GM20000 (cell line): ENCODE results near the gene GRIK1.

Experiments used
- DNase-seq: peaks from one replicate; pipeline ENCODE4 v3.0.0; 2012; ENCODE audit warnings: low spot score
- TF ChIP-seq, protein P1 (sequence below): IDR thresholded peaks from 2 replicates; pipeline ENCODE4 v1.5.1; 2012; ENCODE audit warnings: mild to moderate bottlenecking, control low read depth; ENCODE audit errors: extremely low read depth, missing control alignments

GRIK1 gene

DNA sequence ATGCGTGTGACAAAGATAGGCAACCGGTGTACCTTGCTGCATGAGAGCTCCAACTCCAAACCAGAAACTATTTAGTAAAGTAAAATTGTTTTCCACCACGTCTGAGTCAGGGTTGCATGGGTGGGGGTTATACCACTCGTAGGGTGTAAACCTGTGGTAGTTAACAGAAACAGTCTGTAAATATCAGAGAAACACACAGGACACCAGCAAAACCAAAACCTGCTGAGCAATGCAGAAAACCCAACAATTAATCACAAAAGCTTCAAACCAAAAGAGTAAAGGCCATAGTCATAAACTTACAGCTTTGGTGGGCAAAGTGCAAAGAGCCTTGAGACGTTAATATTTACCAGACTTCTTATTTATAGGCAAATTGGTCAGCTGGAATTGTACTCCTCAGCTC, 358.4 kb downstream of the GRIK1 start:
- TF ChIP-seq, protein P1, sequence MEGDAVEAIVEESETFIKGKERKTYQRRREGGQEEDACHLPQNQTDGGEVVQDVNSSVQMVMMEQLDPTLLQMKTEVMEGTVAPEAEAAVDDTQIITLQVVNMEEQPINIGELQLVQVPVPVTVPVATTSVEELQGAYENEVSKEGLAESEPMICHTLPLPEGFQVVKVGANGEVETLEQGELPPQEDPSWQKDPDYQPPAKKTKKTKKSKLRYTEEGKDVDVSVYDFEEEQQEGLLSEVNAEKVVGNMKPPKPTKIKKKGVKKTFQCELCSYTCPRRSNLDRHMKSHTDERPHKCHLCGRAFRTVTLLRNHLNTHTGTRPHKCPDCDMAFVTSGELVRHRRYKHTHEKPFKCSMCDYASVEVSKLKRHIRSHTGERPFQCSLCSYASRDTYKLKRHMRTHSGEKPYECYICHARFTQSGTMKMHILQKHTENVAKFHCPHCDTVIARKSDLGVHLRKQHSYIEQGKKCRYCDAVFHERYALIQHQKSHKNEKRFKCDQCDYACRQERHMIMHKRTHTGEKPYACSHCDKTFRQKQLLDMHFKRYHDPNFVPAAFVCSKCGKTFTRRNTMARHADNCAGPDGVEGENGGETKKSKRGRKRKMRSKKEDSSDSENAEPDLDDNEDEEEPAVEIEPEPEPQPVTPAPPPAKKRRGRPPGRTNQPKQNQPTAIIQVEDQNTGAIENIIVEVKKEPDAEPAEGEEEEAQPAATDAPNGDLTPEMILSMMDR = no peak
- DNase-seq = no peak

DNA sequence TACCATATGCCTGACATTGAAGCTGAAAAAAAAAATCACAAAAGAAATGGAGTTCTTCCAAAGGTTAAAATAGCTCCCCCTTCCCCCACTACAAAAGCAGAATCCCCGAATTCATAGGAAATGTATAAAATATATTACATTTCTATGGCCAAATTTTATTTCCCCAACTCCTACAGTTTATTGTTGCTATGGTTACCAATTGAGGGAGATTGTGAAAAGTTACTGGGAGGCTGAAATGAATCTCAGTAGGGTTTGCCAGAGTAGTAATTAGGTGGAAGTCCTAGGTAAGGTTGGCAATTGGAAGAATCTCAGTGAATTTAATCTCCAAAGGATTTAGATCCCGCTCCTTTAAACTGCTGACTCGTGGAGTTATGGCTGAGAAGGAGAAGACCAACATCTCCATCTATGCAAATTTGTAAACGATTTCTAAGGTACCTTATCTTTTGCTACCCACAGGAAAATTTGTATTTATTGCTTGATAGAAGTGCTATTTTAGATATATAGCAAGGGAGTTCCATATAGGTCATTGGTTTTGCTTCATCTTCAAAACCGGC, 359.0 kb downstream of the GRIK1 start:
- no peak for DNase-seq
- TF ChIP-seq, protein P1 = no peak

DNA sequence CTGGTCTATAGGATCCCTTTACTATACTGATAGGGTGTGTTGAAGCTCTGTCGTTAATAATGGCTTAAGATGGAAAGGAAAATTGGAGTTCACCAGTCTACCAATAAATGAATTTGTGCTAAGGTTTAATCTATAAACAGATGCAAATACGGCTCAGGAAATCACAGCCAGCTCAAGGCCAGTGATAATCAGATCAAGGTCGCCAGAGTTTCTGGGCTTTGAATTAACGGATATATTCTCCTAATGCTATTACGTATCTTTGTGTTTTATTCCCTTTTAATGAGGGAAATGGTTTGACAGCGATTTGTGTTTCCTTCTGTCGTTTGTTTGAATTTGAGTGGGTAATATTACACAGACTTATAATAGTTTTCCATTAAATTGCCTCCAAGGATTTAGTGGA, 361.5 kb downstream of the GRIK1 start:
- DNase-seq = no peak
- TF ChIP-seq, protein P1 = no peak

DNA sequence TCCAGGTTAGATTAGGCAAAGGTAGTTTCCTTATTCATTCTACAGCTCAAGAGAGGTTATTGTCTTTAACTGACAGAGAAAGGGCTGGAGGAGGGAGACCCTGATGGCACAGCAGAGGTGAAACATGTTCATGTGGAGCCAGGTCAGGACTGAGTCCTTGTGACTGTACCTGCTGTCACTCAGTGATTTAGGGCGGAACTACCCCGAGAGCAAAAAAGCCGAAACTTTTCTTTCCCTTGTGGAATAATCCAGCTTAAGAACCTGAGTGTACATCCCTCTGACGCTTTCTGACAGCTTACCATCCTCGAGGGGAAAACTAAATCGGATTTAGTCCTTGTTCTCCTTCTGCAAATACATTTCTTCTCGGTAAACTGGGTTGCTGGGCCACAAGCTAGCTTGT, 367.8 kb downstream of the GRIK1 start:
- no peak for DNase-seq
- TF ChIP-seq, protein P1 = no peak

DNA sequence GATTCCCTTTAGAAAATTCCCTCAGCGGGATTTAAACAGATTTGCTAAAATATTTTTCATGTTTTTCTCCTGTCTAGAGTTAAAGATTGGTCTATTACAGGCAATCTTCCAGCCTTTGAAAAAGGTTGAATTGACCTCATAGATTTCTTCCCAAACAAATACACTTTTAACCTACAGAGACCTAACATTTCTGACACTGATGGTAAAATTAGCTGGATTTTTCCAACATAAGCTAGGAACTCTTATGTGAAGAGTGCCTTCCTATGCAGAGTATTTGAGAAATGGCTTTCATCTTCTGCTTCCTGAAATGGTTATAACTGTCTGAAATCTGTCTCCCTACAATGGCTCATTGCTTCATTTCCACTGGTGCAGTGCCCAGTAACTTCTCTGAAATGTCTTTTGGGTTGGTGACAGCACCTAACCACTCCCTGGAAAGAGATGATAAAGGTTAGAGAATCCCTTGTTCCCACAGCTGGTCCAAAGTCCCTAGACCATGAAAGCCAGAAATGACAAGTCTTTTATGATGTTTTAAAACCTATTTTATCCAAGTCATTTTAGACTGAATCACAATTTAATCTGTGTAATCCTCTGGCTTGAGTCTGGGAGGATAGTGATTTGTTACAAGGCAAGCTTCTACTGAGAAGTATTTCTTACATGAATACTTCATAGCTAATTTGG, 371.6 kb downstream of the GRIK1 start:
- no peak for DNase-seq
- TF ChIP-seq, protein P1 = no peak

DNA sequence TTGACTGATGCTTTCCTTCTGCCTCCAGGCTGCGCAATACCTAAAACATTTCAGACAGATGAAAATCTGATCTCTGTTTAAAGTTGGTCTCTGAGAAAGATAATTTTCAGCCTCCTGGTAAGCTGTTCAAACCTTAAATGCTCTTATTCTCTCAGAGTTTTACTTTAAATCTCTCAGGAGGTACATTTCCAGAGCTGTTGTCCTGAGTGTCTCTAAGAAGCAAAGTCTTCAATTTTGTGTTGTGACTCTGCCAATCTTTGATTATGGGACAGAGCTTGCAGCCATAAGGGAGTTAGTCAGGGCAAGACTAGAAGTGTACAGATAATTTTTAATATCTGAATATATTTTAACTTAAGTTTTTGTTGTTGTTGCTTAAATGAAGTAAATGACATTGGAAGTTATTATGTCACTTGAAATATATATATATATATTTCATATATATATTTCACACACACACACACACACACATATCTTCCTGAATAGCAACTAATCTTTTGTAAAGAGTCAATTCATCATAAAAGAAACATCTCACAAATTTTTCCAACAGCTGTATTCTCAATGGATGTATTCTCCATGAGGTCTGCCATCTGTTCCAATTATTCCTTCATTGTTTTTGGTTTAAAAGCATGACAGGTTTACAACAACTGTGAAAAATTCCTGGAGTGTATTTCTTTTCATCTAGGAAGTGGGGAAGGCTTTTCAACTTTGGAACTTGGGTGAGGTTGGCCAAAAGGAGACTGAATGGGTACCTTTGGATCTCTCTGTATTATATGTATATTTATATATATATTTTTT, 381.7 kb downstream of the GRIK1 start:
- TF ChIP-seq, protein P1 = no peak
- no peak for DNase-seq

DNA sequence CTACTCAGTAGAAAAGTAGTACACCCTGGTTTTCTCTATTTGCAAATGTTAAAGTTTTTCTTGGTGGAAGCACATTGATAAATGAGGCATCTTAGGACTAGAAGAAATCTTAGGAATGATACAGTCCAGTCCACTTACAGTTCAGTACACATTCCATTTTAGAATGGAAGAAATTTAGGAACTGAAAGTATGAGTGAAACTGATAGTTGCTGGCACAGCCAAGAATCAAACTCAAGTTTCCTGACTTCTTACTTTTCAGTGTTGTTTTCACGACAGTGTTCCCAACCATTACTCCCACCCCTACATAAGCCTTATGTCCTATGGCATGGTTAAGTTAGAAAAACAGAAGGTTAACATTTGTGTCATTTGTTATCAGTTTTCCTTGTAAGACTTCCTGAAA, 382.6 kb downstream of the GRIK1 start:
- TF ChIP-seq, protein P1 = no peak
- DNase-seq = no peak
